SK-N-MC (cell line): ENCODE measurements around the gene COPE.

Experiments used
- EZH2 ChIP-seq: fragments of 200-600 bp; sonication (generic); IDR thresholded peaks from one replicate; pipeline ENCODE4 v1.6.1; 2017; ENCODE audit warnings: antibody characterized with exemption
- FOXP2 ChIP-seq: optimal IDR thresholded peaks from 2 replicates; pipeline ENCODE3; 2011; ENCODE audit warnings: mild to moderate bottlenecking, moderate library complexity; ENCODE audit not compliant: insufficient read depth; ENCODE audit errors: extremely low read length, control extremely low read depth
- POLR2AphosphoS5 ChIP-seq: IDR thresholded peaks from 2 replicates; pipeline ENCODE4 v1.6.1; 2012; ENCODE audit warnings: mild to moderate bottlenecking, low read depth, low read length, borderline replicate concordance

GRCh38 chr19:18861235-18861634 is 58.0 kb downstream of the COPE start:
- no peak for TF ChIP-seq EZH2
- TF ChIP-seq POLR2AphosphoS5, result no peak
- no peak for TF ChIP-seq FOXP2
